ENCODE results near the gene MRPS15. TPM values are rescaled to one million over a fixed set of nuclear protein-coding genes. Genes with fewer than 3 reads are reported as not detected.
A peak's percentile ranks its signal among the peaks of the same experiment; 100 is the strongest.
"Not testable (repeated sequence)": the region's sequence is repeated elsewhere in the genome, so short reads cannot be mapped to it uniquely, and the experiment has no call there.

MRPS15 gene
- total RNA-seq = 100 to 1,000 TPM; 137 to 149 TPM

DNA sequence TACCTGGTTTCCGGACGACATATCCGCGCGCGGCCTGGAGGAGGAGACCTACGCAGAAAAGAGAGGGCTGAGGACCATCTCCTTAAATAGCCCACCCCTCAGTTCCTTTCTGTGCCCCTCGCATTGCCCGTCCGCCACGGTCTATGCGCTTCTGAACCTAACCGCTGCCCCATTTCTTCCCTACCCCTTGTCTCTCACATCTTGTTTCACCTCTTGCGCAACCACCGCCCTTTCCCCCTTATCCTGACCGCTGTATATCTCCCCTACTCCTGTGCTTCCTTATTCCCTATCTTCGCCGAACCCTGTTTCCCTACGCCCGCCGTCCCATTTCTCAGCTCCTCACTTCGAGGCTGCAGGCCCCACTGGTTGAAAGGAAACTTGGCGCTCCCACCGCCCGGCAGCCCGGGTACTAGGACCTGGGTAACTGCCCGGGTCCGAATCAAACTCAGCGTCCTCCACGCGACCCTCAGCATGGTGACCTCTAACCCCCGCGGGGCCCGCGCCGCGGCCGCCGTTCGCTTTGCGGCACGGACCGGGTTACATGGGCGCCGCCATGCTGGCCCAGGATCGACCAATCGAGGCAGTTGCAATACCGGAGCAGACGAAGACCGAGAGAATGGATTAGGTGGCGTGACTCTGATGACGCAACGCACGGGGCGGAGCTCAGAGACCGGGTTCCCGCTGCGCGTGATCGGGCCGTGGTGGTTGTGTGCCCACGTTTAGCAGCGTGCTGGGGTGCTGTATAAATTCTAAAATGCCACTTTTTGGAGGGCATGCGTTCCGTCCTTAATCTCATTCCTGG lies at the start of gene MRPS15:
MRPS15 (minus strand) TSS at position 582 of the 802 bp plus-strand sequence; CDS start at position 473, 109 bp downstream.
- peaks cover 18% of the 10 kb centered on the region for H3K36me3 Mint-ChIP-seq
- no peaks in the 10 kb centered on the region for H3K9me3 Mint-ChIP-seq
- H3K4me1 Mint-ChIP-seq = peaks cover 27% of the 10 kb centered on the region
- peak within 1 kb of the TSS; percentile 94 for H3K27ac Mint-ChIP-seq
- DNase-seq = peak; percentile 96
- H3K4me3 Mint-ChIP-seq = peak within 1 kb of the TSS; percentile 100
- H3K27me3 Mint-ChIP-seq = no peaks in the 10 kb centered on the region

DNA sequence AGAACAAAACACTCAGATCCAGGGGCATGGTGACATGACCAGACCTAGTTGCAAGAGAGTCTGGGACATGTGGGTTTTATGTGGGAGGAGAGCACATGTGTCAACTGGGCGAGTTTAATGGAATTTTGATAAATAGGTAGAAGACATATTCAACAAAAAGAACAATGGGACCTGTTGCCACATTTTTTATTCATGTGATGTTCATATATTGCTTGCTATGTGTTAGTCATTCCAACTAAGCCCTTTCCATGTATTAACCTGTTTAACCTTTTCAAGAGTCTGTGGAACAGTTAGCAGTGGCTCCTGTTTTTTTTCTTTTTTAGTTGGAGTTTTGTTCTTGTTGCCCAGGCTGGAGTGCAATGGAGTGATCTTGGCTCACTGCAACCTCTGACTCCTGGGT lies 48.7 kb upstream of the MRPS15 start:
- Mint-ChIP-seq H3K27ac (no peak overlapping the region), H3K9me3 (no peaks in the 10 kb centered on the region), H3K4me3 (no peak overlapping the region), H3K4me1 (no peaks in the 10 kb centered on the region), H3K27me3 (no peaks in the 10 kb centered on the region), H3K36me3 (no peaks in the 10 kb centered on the region)
- no peak for DNase-seq

GRCh38 chr1:36511804-36512798 lies 47.9 kb upstream of the MRPS15 start:
- DNase-seq = no peak
- no peaks in the 10 kb centered on the region for H3K9me3 Mint-ChIP-seq
- H3K4me1 Mint-ChIP-seq = no peaks in the 10 kb centered on the region
- H3K36me3 Mint-ChIP-seq = no peaks in the 10 kb centered on the region
- no peak overlapping the region for H3K27ac Mint-ChIP-seq
- H3K27me3 Mint-ChIP-seq = peaks cover 7% of the 10 kb centered on the region
- no peak overlapping the region for H3K4me3 Mint-ChIP-seq

DNA sequence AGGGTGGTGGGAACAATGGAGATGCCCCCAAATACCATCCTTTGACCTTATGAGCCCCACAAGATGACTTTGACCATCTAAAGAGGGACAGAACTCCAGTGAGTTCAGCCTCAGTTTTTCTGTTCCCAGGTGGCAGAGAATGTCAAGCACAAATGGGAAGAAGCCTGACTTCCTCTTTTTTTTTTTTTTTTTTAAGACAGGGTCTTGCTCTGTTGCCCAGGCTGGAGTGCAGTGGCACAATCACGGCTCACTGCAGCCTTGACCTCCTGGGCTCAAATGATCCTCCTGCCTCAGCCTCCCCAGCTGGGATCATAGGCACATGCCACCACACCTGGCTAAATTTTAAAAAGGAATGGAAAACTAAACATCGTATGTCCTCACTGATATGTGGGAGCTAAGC lies 47.0 kb upstream of the MRPS15 start:
- not testable (repeated sequence) for H3K4me3 Mint-ChIP-seq, H3K9me3 Mint-ChIP-seq, H3K27ac Mint-ChIP-seq, H3K4me1 Mint-ChIP-seq, H3K36me3 Mint-ChIP-seq, DNase-seq
- peaks cover 16% of the 10 kb centered on the region for H3K27me3 Mint-ChIP-seq

- H3K4me1 Mint-ChIP-seq = no peaks in the 10 kb centered on the region
- H3K27ac Mint-ChIP-seq = no peak overlapping the region
- H3K27me3 Mint-ChIP-seq = peaks cover 16% of the 10 kb centered on the region
- H3K4me3 Mint-ChIP-seq = no peak overlapping the region
- H3K9me3 Mint-ChIP-seq = no peaks in the 10 kb centered on the region
- no peak for DNase-seq
- no peaks in the 10 kb centered on the region for H3K36me3 Mint-ChIP-seq
These were observed 46.2 kb upstream of the MRPS15 start for GRCh38 chr1:36510418-36510817.

GRCh38 chr1:36508257-36508656 lies 44.1 kb upstream of the MRPS15 start:
- Mint-ChIP-seq H3K36me3 (no peaks in the 10 kb centered on the region), H3K27ac (no peak overlapping the region), H3K9me3 (no peaks in the 10 kb centered on the region), H3K4me3 (no peak overlapping the region), H3K4me1 (no peaks in the 10 kb centered on the region), H3K27me3 (peaks cover 16% of the 10 kb centered on the region)
- no peak for DNase-seq

GRCh38 chr1:36506276-36506920 lies 42.2 kb upstream of the MRPS15 start:
- Mint-ChIP-seq H3K36me3 (no peaks in the 10 kb centered on the region), H3K27ac (no peak overlapping the region), H3K9me3 (no peaks in the 10 kb centered on the region), H3K4me1 (no peaks in the 10 kb centered on the region), H3K4me3 (no peak overlapping the region), H3K27me3 (peaks cover 16% of the 10 kb centered on the region)
- no peak for DNase-seq

- Mint-ChIP-seq H3K36me3 (no peaks in the 10 kb centered on the region), H3K4me3 (no peak overlapping the region), H3K27me3 (peaks cover 16% of the 10 kb centered on the region), H3K27ac (no peak overlapping the region), H3K9me3 (no peaks in the 10 kb centered on the region), H3K4me1 (no peaks in the 10 kb centered on the region)
- DNase-seq = no peak
These were observed 39.5 kb upstream of the MRPS15 start for GRCh38 chr1:36503733-36504132.

DNA sequence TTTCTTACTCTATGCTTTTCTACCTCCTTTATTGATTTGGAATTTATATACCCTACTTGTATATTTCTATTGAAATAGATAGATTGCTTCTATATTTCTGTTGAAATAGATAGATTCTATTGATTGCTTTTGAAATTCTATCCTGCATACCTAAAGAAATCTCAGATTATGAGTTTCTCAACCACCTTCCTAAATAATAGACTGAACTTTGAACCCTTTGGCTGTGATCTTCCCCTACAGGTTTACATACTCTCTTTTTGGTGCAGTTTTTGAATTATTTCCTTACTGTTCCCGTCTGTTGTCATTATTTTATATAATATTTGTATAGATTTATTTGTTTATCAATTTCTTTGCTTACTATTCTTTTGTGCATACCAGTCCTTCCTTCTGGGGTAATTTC lies 39.0 kb upstream of the MRPS15 start:
- no peak for DNase-seq
- H3K27me3 Mint-ChIP-seq = peaks cover 16% of the 10 kb centered on the region
- H3K4me1 Mint-ChIP-seq = no peaks in the 10 kb centered on the region
- no peak overlapping the region for H3K4me3 Mint-ChIP-seq
- H3K9me3 Mint-ChIP-seq = no peaks in the 10 kb centered on the region
- no peak overlapping the region for H3K27ac Mint-ChIP-seq
- H3K36me3 Mint-ChIP-seq = no peaks in the 10 kb centered on the region

GRCh38 chr1:36502616-36503015 lies 38.4 kb upstream of the MRPS15 start:
- peaks cover 14% of the 10 kb centered on the region for H3K27me3 Mint-ChIP-seq
- no peaks in the 10 kb centered on the region for H3K36me3 Mint-ChIP-seq

DNA sequence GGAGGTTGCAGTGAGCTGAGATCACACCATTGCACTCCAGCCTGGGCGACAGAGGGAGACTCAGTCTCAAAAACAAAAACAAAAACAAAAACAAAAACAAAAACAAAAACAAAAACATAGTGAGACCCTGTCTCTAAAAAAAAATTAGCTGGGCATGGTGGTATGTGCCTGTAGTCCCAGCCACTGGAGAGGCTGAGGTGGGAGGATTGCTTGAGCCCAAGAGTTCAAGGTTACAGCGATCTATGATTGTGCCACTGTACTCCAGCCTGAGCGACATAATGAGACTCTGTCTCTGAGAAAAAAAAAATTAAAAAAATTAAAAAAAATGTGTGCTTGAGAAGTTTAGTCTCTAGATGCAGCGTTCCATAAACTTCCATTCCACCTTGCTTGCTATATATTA lies 37.7 kb upstream of the MRPS15 start:
- not testable (repeated sequence) for H3K9me3 Mint-ChIP-seq, H3K27me3 Mint-ChIP-seq, H3K4me3 Mint-ChIP-seq, DNase-seq, H3K4me1 Mint-ChIP-seq, H3K27ac Mint-ChIP-seq, H3K36me3 Mint-ChIP-seq

More at GRCh38 chr1:36502616-36503015, 38.4 kb upstream of the MRPS15 start:
- no peak overlapping the region for H3K4me3 Mint-ChIP-seq
- H3K9me3 Mint-ChIP-seq = no peaks in the 10 kb centered on the region
- DNase-seq = no peak
- no peaks in the 10 kb centered on the region for H3K4me1 Mint-ChIP-seq
- no peak overlapping the region for H3K27ac Mint-ChIP-seq

DNA sequence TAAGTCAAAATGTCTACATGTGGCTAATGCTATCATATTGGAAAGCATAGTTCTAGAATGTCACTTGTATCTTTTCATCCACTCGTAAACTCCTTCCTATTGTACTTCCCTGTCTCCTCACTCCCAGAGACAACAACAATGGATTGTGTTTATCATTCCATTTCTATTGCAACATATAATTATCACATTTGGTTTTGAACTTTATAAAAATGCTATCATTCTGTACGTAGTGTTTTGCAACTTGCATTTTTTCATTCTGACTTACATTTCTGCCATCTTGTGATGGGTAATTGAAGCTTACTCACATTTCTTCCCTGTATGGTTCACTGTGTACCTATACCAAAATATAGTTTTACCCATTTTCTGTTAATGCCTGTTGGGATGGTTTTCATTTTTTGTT lies 33.0 kb upstream of the MRPS15 start:
- Mint-ChIP-seq H3K27me3 (peaks cover 3% of the 10 kb centered on the region), H3K36me3 (no peaks in the 10 kb centered on the region), H3K27ac (no peak overlapping the region), H3K4me3 (no peak overlapping the region), H3K9me3 (no peaks in the 10 kb centered on the region), H3K4me1 (no peaks in the 10 kb centered on the region)
- DNase-seq = no peak

DNA sequence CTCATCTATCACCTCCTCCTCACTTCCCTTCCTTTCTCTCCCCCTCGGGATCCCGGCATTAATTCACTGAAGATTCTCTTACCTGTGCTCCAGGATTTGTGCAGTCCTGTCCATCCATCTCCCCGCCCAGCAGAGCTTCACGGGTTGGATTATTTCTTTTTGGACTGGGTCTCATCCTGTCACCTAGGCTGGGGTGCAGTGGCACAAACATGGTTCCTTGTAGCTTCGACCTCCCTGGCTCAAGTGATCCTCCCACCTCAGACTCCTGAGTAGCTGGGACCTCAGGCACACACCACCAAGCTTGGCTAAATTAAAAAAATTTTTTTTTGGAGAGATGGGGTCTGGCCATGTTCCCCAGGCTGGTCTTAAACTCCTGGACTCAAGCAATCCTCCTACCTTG lies 30.8 kb upstream of the MRPS15 start:
- peaks cover 3% of the 10 kb centered on the region for H3K27me3 Mint-ChIP-seq
- no peak for DNase-seq
- H3K4me1 Mint-ChIP-seq = no peaks in the 10 kb centered on the region
- H3K27ac Mint-ChIP-seq = no peak overlapping the region
- no peaks in the 10 kb centered on the region for H3K36me3 Mint-ChIP-seq
- H3K4me3 Mint-ChIP-seq = no peak overlapping the region
- no peaks in the 10 kb centered on the region for H3K9me3 Mint-ChIP-seq

GRCh38 chr1:36493524-36493923 lies 29.3 kb upstream of the MRPS15 start:
- no peaks in the 10 kb centered on the region for H3K36me3 Mint-ChIP-seq
- H3K27me3 Mint-ChIP-seq = peaks cover 3% of the 10 kb centered on the region
- H3K9me3 Mint-ChIP-seq = no peaks in the 10 kb centered on the region
- no peaks in the 10 kb centered on the region for H3K4me1 Mint-ChIP-seq
- H3K4me3 Mint-ChIP-seq = no peak overlapping the region
- no peak for DNase-seq
- no peak overlapping the region for H3K27ac Mint-ChIP-seq

GRCh38 chr1:36492491-36492890 lies 28.3 kb upstream of the MRPS15 start:
- Mint-ChIP-seq H3K27me3 (peaks cover 3% of the 10 kb centered on the region), H3K4me3 (no peak overlapping the region), H3K27ac (no peak overlapping the region), H3K36me3 (no peaks in the 10 kb centered on the region), H3K9me3 (no peaks in the 10 kb centered on the region), H3K4me1 (no peaks in the 10 kb centered on the region)
- DNase-seq = no peak

All from activated naive CD8-positive, alpha-beta T cell treated with anti-CD3 and anti-CD28 coated beads for 36 hours (primary cell).